Endodermal cell (in vitro differentiated cells): ENCODE measurements around the gene HNRNPUL1. TPM values are rescaled to one million over a fixed set of nuclear protein-coding genes. Genes with fewer than 3 reads are reported as not detected.

ENCODE experiments used
- DNase-seq: peaks from one replicate; pipeline ENCODE4 v3.0.0-alpha.2; 2017
- H3K27ac ChIP-seq: 2 replicates; pipeline ENCODE4 v1.5.1; 2013; ENCODE audit warnings: mild to moderate bottlenecking, low read depth, low read length, moderate library complexity
- H3K27me3 ChIP-seq: 2 replicates; pipeline ENCODE4 v1.6.1; 2013; ENCODE audit warnings: mild to moderate bottlenecking, low read length, moderate library complexity; ENCODE audit not compliant: insufficient read depth, control insufficient read depth, poor library complexity, severe bottlenecking
- H3K36me3 ChIP-seq: 2 replicates; pipeline ENCODE4 v1.7.0; 2013; ENCODE audit warnings: mild to moderate bottlenecking, low read length, moderate library complexity; ENCODE audit not compliant: control insufficient read depth, insufficient read depth
- H3K4me1 ChIP-seq: one replicate; pipeline ENCODE4 v1.7.0; 2013; ENCODE audit warnings: low read length; ENCODE audit not compliant: control insufficient read depth, insufficient read depth
- H3K4me3 ChIP-seq: 2 replicates; pipeline ENCODE4 v1.5.1; 2013; ENCODE audit warnings: mild to moderate bottlenecking, low read length, moderate library complexity
- H3K9ac ChIP-seq: 2 replicates; pipeline ENCODE4 v1.6.1; 2013; ENCODE audit warnings: mild to moderate bottlenecking, low read length, moderate library complexity; ENCODE audit not compliant: poor library complexity, severe bottlenecking; ENCODE audit errors: extremely low read depth
- H3K9me3 ChIP-seq: 2 replicates; pipeline ENCODE4 v1.6.1; 2013; ENCODE audit warnings: mild to moderate bottlenecking, low read length, moderate library complexity; ENCODE audit not compliant: control insufficient read depth
- H3K27ac Mint-ChIP-seq: 2 replicates; pipeline ENCODE4 v1.8.0; 2020; ENCODE audit warnings: mixed read lengths
- H3K27me3 Mint-ChIP-seq: 2 replicates; pipeline ENCODE4 v1.8.0; 2021; ENCODE audit warnings: mild to moderate bottlenecking, mixed read lengths; ENCODE audit not compliant: insufficient read depth
- H3K36me3 Mint-ChIP-seq: 2 replicates; pipeline ENCODE4 v1.8.0; 2020; ENCODE audit warnings: low read depth, mixed read lengths
- H3K4me1 Mint-ChIP-seq: 2 replicates; pipeline ENCODE4 v1.8.0; 2020; ENCODE audit warnings: mixed read lengths
- H3K4me3 Mint-ChIP-seq: 2 replicates; pipeline ENCODE4 v1.8.0; 2020; ENCODE audit warnings: mild to moderate bottlenecking, moderate library complexity, mixed read lengths
- H3K9me3 Mint-ChIP-seq: 2 replicates; pipeline ENCODE4 v1.8.0; 2020; ENCODE audit warnings: mild to moderate bottlenecking, mixed read lengths
- CTCF ChIP-seq: fragments of 200-600 bp; sonication (generic); conservative IDR thresholded peaks from 2 replicates; pipeline ENCODE4 v1.5.0; 2021; ENCODE audit warnings: antibody characterized with exemption, mild to moderate bottlenecking
- WGBS, 2 experiments: methylation state at CpG; one replicate each; pipeline versions ENCODE4 v1.1.5 to v1.1.7; 2013; ENCODE audit warnings: missing lambda C conversion rate in 2 of 2, mixed read lengths in 1 of 2; ENCODE audit not compliant: insufficient coverage in 1 of 2, insufficient read length in 1 of 2; 5-methylcytosine and 5-hydroxymethylcytosine counted together
- total RNA-seq, 2 donors: library from RNA; stranded (reverse); fragmentation: NEBNext Ultra II Directional in 1 of 2; extraction: Animal tissue kit (Norgen Biotek cat#: 25700) in 1 of 2; gene quantifications; 2 replicates in 1 of 2; 3 replicates in 1 of 2; pipeline ENCODE4 v1.2.1, GENCODE V29; 2021

HNRNPUL1 gene
- total RNA-seq, 2 donors from 2014 or later = 211 to 225 TPM

- TF ChIP-seq CTCF = no peak
- Histone ChIP-seq H3K4me3 (no peak overlapping the region), H3K36me3 (peaks cover 92% of the 10 kb centered on the region), H3K9ac (no peak overlapping the region), H3K27me3 (no peaks in the 10 kb centered on the region), H3K27ac (no peak overlapping the region), H3K9me3 (no peaks in the 10 kb centered on the region), H3K4me1 (peaks cover 7% of the 10 kb centered on the region)
- Mint-ChIP-seq H3K27ac (peak overlapping the region; percentile 67), H3K9me3 (no peaks in the 10 kb centered on the region), H3K36me3 (peaks cover 88% of the 10 kb centered on the region), H3K27me3 (no peaks in the 10 kb centered on the region), H3K4me1 (peaks cover 6% of the 10 kb centered on the region), H3K4me3 (no peak overlapping the region)
- 90 to 93% methylated on average over 2 to 4 of the region's 4 CpGs for WGBS, 2 experiments
- DNase-seq = no peak
Observed at GRCh38 chr19:41299755-41300089, 35.5 kb downstream of the HNRNPUL1 start.

DNA sequence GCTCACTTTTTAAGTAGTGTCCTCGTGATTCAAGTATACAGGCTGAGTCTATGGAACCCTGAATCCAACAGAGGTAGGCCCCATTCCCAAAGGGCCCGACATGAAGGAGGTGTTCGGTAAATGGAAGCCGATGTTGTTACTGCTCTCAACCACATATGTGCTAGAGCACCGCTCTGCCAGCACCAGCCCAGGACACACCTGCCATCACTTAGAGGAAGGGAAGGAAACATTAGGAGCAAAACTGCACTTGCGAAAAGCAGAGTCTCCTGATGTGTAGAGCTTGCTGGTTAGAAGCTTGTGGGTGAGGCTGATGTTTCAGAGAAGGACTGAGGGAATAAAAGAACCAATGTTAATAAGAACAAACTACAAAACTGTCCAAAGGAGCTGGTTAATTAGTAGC, 36.4 kb downstream of the HNRNPUL1 start:
- Histone ChIP-seq H3K4me3 (no peak overlapping the region), H3K27me3 (no peaks in the 10 kb centered on the region), H3K9ac (no peak overlapping the region), H3K36me3 (peaks cover 92% of the 10 kb centered on the region), H3K4me1 (peaks cover under 1% of the 10 kb centered on the region), H3K27ac (no peak overlapping the region), H3K9me3 (no peaks in the 10 kb centered on the region)
- Mint-ChIP-seq H3K9me3 (no peaks in the 10 kb centered on the region), H3K4me3 (no peak overlapping the region), H3K36me3 (peaks cover 88% of the 10 kb centered on the region), H3K27ac (no peak overlapping the region), H3K4me1 (peaks cover 6% of the 10 kb centered on the region), H3K27me3 (no peaks in the 10 kb centered on the region)
- TF ChIP-seq CTCF = no peak
- 89 to 99% methylated on average over 1 to 6 of the region's 6 CpGs for WGBS, 2 experiments
- no peak for DNase-seq

DNA sequence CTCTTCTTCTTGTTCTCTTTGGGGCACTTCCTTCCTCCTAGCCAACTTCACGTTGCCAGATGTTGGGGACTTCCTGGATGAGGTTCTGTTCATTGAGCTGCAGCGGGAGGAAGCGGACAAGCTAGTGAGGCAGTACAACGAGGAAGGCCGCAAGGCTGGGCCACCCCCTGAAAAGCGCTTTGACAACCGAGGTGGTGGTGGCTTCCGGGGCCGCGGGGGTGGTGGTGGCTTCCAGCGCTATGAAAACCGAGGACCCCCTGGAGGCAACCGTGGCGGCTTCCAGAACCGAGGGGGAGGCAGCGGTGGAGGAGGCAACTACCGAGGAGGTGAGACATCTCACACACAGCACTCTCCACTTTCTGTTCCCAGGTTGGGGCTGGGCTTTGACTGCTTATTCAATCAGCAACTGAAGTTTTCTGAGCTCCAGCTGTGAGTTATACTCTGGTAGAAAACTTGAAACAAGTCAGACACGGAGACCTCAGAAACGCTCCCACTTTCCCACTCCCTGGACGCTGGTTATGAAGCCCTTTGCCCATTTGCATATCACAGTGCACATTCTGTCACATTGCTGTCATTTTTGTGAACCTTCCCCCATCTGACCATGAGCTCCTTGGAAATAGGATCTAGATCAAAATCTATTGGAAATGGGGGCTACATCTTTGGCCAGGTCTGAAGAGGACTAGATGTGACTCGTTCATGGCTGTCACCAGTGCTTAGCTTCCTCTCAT, 38.6 kb downstream of the HNRNPUL1 start:
- no peaks in the 10 kb centered on the region for H3K27me3 ChIP-seq
- WGBS, 2 experiments = 93 to 94% methylated on average over 5 to 21 of the region's 21 CpGs

More for the DNA sequence above, 38.6 kb downstream of the HNRNPUL1 start:
- no peak for DNase-seq
- Mint-ChIP-seq H3K36me3 (peaks cover 86% of the 10 kb centered on the region), H3K4me3 (no peak overlapping the region), H3K27ac (no peak overlapping the region), H3K4me1 (peaks cover 4% of the 10 kb centered on the region), H3K27me3 (no peaks in the 10 kb centered on the region), H3K9me3 (no peaks in the 10 kb centered on the region)
- Histone ChIP-seq H3K36me3 (peaks cover 92% of the 10 kb centered on the region), H3K9me3 (no peaks in the 10 kb centered on the region), H3K27ac (no peak overlapping the region), H3K4me1 (no peaks in the 10 kb centered on the region), H3K4me3 (no peak overlapping the region), H3K9ac (no peak overlapping the region)
- TF ChIP-seq CTCF = no peak
